ENCODE results near the gene MGME1.

Gene MGME1

DNA sequence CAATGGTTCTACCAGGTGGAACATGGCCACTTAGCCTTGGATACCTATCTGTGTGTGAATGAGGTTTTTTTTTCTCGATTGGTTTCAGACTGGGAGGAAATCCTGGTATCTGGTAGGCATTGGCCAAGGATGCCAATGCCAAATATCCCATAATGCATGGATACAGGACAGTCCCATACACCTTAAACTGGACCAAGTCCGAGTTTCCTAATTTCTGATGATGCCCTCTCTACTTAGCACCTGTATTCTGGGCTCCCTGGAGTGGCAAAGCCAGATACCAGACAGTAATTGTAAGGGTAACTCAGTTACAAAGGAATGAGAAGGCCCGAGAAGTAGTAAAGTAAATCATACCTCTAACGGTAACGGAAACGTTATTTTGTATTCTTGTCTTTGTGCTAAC, 18.1 kb upstream of the MGME1 start:
- Histone ChIP-seq H3K27ac (ENCODE audit: low read length) (no peak overlapping the region), H3K4me3 (ENCODE audit: low read length) (no peak overlapping the region), H3K9me3 (ENCODE audit: control insufficient read depth, insufficient read depth, low read length) (no peaks in the 10 kb centered on the region), H3K36me3 (ENCODE audit: control insufficient read depth, insufficient read depth, low read length) (peaks cover 55% of the 10 kb centered on the region), H3K4me1 (ENCODE audit: control insufficient read depth, insufficient read depth, low read length) (no peaks in the 10 kb centered on the region), H3K27me3 (ENCODE audit: control insufficient read depth, insufficient read depth, low read length) (no peaks in the 10 kb centered on the region)
- no peak for DNase-seq (ENCODE audit: low read depth, low spot score)
- no CpG with 5 or more reads among the region's 6 CpGs for WGBS (ENCODE audit: insufficient coverage, insufficient read length)

DNA sequence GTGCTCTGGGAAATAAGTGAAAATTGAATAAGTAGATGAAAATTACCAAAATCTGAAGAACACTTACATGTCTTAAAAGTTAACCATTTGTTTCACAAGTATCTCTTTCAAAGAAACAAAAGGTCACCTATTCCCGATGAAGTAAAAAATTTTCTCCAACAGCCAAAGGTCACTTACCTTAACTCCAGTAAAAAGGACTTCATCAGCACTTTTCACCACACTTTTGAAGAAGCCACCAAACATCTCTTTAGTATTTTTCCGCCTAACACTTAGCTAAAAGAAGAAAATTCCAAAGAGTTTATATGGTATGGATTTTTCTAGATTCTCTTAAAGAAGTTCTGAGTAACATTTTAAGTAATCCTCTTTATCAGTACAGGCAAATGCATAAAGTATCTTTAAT, 17.5 kb upstream of the MGME1 start:
- Histone ChIP-seq H3K27ac (ENCODE audit: low read length) (no peak overlapping the region), H3K4me1 (ENCODE audit: control insufficient read depth, insufficient read depth, low read length) (no peaks in the 10 kb centered on the region)

DNA sequence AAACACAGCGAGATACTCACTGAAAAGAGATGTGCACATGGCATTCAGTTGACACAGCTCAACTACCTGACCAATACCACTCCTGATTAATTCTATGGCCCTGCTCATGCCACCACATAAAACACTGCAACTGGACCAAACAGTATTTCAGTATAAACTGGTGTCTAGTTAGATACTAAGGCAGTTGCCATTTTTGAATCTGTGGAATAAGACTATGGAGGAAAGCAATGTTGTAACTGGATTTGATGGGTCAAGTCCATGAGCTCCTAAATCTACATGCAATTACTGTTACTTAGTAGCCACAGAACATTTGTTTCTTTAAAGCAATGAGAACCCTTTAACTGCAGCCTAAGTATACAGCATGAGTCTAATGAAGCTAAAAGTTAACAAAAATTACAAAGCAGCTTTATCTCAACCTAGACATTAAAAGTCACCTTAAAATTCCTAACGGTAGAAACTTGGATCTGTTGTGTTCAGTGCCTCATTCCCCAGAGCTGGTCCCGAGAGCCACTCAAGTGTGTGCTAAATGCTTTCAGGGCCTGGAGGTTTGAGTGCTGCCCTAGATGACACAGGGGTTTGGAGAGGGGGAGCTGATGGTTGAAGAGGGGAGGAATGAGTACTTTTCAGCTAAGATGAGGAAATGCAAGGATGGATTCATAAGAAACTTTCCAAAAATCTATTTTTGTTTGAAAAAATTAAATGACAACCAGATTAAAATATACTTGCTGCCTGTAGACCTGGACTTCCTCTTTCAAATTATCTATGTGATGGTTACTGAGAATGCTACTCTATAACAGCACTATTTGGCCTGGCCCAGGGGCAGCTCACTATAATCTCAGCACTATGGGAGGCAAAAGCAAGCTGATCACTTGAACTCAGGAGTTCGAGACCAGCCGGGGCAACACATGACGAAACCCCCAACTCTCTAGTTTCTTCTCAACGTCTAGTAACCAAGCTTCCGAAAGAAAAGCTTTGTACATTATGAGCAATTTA, 15.8 kb upstream of the MGME1 start:
- no CpG with 5 or more reads among the region's 8 CpGs for WGBS (ENCODE audit: insufficient coverage, insufficient read length)
- Histone ChIP-seq H3K27ac (ENCODE audit: low read length) (no peak overlapping the region), H3K4me3 (ENCODE audit: low read length) (no peak overlapping the region), H3K27me3 (ENCODE audit: control insufficient read depth, insufficient read depth, low read length) (no peaks in the 10 kb centered on the region), H3K4me1 (ENCODE audit: control insufficient read depth, insufficient read depth, low read length) (no peaks in the 10 kb centered on the region), H3K36me3 (ENCODE audit: control insufficient read depth, insufficient read depth, low read length) (peaks cover 45% of the 10 kb centered on the region), H3K9me3 (ENCODE audit: control insufficient read depth, insufficient read depth, low read length) (no peaks in the 10 kb centered on the region)
- no peak for DNase-seq (ENCODE audit: low read depth, low spot score)

More for the DNA sequence above, 17.5 kb upstream of the MGME1 start:
- H3K36me3 ChIP-seq (ENCODE audit: control insufficient read depth, insufficient read depth, low read length): peaks cover 51% of the 10 kb centered on the region
- no peak overlapping the region for H3K4me3 ChIP-seq (ENCODE audit: low read length)
- H3K27me3 ChIP-seq (ENCODE audit: control insufficient read depth, insufficient read depth, low read length): no peaks in the 10 kb centered on the region
- WGBS (ENCODE audit: insufficient coverage, insufficient read length): no CpG with 5 or more reads among the region's 2 CpGs
- no peak for DNase-seq (ENCODE audit: low read depth, low spot score)
- H3K9me3 ChIP-seq (ENCODE audit: control insufficient read depth, insufficient read depth, low read length): no peaks in the 10 kb centered on the region

DNA sequence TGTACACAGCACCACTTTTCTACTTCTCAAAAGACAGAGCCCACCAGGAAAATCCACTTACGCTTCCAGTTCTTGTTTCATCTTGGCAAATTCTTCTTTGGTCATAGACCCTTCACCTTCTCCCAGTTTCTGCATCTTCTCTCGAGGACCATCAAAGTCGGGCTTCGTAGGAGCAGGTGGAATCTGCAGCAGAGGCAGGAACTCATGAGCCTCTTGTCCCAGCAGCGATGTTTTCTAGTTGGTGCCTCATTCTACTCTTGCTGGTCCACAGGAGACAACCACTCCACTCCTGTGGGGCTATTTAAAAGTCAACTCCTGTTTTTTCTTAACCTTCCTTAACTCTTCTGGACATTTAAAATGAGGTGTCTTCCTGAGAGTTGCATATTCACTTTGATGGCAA, 14.9 kb upstream of the MGME1 start:
- H3K4me3 ChIP-seq (ENCODE audit: low read length): no peak overlapping the region
- no peaks in the 10 kb centered on the region for H3K4me1 ChIP-seq (ENCODE audit: control insufficient read depth, insufficient read depth, low read length)
- peaks cover 41% of the 10 kb centered on the region for H3K36me3 ChIP-seq (ENCODE audit: control insufficient read depth, insufficient read depth, low read length)
- DNase-seq (ENCODE audit: low read depth, low spot score): no peak
- WGBS (ENCODE audit: insufficient coverage, insufficient read length): no CpG with 5 or more reads among the region's 5 CpGs
- H3K9me3 ChIP-seq (ENCODE audit: control insufficient read depth, insufficient read depth, low read length): no peaks in the 10 kb centered on the region
- no peaks in the 10 kb centered on the region for H3K27me3 ChIP-seq (ENCODE audit: control insufficient read depth, insufficient read depth, low read length)
- H3K27ac ChIP-seq (ENCODE audit: low read length): no peak overlapping the region

DNA sequence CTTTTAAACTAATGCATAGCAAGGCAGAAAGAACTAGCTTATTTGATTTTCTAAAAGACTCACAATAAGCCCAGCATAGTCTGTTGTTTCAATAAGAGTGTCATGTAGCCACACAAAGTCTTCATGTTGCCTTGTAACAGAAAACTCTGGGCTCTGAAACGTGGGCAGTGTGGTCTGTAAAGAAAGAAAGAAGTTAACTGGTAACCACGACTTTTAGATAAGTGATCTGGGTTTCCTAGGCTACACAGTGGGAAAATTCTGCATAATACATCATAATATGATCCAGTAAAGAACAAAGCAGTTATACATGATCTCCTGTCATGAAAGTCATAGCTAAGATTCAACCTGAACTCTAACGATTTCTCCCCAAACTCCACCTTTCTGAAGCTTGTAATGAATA, 13.5 kb upstream of the MGME1 start:
- no peaks in the 10 kb centered on the region for H3K27me3 ChIP-seq (ENCODE audit: control insufficient read depth, insufficient read depth, low read length)
- H3K4me3 ChIP-seq (ENCODE audit: low read length): no peak overlapping the region
- no CpG with 5 or more reads among the region's 3 CpGs for WGBS (ENCODE audit: insufficient coverage, insufficient read length)
- H3K36me3 ChIP-seq (ENCODE audit: control insufficient read depth, insufficient read depth, low read length): peaks cover 29% of the 10 kb centered on the region
- no peak for DNase-seq (ENCODE audit: low read depth, low spot score)
- no peaks in the 10 kb centered on the region for H3K9me3 ChIP-seq (ENCODE audit: control insufficient read depth, insufficient read depth, low read length)
- H3K4me1 ChIP-seq (ENCODE audit: control insufficient read depth, insufficient read depth, low read length): no peaks in the 10 kb centered on the region
- no peak overlapping the region for H3K27ac ChIP-seq (ENCODE audit: low read length)

- Histone ChIP-seq H3K9me3 (ENCODE audit: control insufficient read depth, insufficient read depth, low read length) (no peaks in the 10 kb centered on the region), H3K27ac (ENCODE audit: low read length) (no peak overlapping the region), H3K4me1 (ENCODE audit: control insufficient read depth, insufficient read depth, low read length) (no peaks in the 10 kb centered on the region), H3K36me3 (ENCODE audit: control insufficient read depth, insufficient read depth, low read length) (peaks cover 24% of the 10 kb centered on the region), H3K27me3 (ENCODE audit: control insufficient read depth, insufficient read depth, low read length) (no peaks in the 10 kb centered on the region), H3K4me3 (ENCODE audit: low read length) (no peak overlapping the region)
- no peak for DNase-seq (ENCODE audit: low read depth, low spot score)
- WGBS (ENCODE audit: insufficient coverage, insufficient read length): no CpG with 5 or more reads among the region's 8 CpGs
These were observed 12.6 kb upstream of the MGME1 start for GRCh38 chr20:17956099-17956685.

GRCh38 chr20:17957505-17958363, 11.1 kb upstream of the MGME1 start:
- Histone ChIP-seq H3K9me3 (ENCODE audit: control insufficient read depth, insufficient read depth, low read length) (no peaks in the 10 kb centered on the region), H3K36me3 (ENCODE audit: control insufficient read depth, insufficient read depth, low read length) (peaks cover 21% of the 10 kb centered on the region), H3K27ac (ENCODE audit: low read length) (no peak overlapping the region), H3K4me3 (ENCODE audit: low read length) (no peak overlapping the region), H3K27me3 (ENCODE audit: control insufficient read depth, insufficient read depth, low read length) (no peaks in the 10 kb centered on the region), H3K4me1 (ENCODE audit: control insufficient read depth, insufficient read depth, low read length) (no peaks in the 10 kb centered on the region)
- DNase-seq (ENCODE audit: low read depth, low spot score): no peak
- WGBS (ENCODE audit: insufficient coverage, insufficient read length): no CpG with 5 or more reads among the region's 5 CpGs

DNA sequence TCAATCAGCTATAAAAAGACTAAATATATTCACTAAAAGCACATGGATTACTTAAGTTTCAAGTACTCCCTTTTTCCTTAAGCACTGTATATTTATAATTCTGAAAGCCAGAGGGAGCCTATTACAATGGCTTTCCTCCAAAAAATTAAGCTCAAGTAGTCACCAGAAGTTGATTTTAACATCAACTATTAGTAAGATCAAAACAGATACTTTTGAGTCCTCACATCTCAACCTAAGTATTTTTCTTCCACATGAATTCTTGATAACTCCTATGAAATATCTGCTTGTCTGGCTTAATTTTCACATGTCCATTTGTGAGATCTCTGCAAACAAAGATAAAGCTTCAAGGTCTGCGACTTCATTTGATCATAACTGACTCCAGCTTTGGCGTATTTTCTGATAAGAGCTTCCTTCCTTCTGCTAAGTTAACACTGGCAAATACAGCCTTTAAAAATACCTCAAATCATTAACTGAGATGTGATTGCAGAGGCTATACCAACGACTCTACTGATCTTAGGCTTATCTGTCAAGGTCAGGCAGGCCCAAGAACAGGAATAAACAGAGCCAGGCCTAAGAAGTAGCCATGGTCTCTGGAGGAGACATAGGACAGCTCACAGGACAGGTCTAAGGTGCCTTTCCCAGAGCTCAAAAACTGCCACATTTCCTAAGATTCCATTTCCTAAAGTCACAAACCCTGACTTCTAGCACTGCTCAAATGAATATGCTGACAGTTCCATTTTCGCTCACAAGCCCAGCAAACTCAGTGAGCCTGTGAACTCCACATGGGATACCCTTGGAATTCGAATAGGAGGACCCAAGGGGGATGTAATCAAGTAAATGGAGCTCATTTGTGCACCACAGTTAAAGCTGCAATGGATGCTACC, 10.2 kb upstream of the MGME1 start:
- DNase-seq (ENCODE audit: low read depth, low spot score): no peak

DNA sequence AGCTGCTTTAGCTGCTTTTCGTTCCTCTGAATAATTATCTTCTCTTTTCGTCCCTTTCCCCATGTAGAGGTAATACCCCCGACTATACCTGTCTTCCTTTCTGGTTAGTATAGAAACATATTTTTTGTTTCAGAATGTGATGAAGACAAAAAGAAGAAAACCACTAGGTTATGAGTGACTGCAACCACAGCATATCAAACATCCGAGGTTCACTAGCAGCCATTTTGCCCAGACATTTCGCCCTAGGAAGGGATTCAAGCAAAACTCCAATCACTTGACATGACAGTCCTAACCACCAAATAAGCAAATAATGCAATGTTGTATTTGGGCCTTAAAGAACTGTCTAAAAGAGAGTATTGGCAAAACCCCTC, 9.6 kb upstream of the MGME1 start:
- no peak overlapping the region for H3K27ac ChIP-seq (ENCODE audit: low read length)
- DNase-seq (ENCODE audit: low read depth, low spot score): no peak
- H3K4me3 ChIP-seq (ENCODE audit: low read length): no peak overlapping the region
- H3K36me3 ChIP-seq (ENCODE audit: control insufficient read depth, insufficient read depth, low read length): peaks cover 10% of the 10 kb centered on the region
- H3K4me1 ChIP-seq (ENCODE audit: control insufficient read depth, insufficient read depth, low read length): no peaks in the 10 kb centered on the region
- no peaks in the 10 kb centered on the region for H3K27me3 ChIP-seq (ENCODE audit: control insufficient read depth, insufficient read depth, low read length)
- WGBS (ENCODE audit: insufficient coverage, insufficient read length): no CpG with 5 or more reads among the region's 5 CpGs
- no peaks in the 10 kb centered on the region for H3K9me3 ChIP-seq (ENCODE audit: control insufficient read depth, insufficient read depth, low read length)

More for the DNA sequence above, 10.2 kb upstream of the MGME1 start:
- peaks cover 14% of the 10 kb centered on the region for H3K36me3 ChIP-seq (ENCODE audit: control insufficient read depth, insufficient read depth, low read length)
- no peaks in the 10 kb centered on the region for H3K4me1 ChIP-seq (ENCODE audit: control insufficient read depth, insufficient read depth, low read length)
- no peak overlapping the region for H3K4me3 ChIP-seq (ENCODE audit: low read length)
- no peaks in the 10 kb centered on the region for H3K9me3 ChIP-seq (ENCODE audit: control insufficient read depth, insufficient read depth, low read length)
- WGBS (ENCODE audit: insufficient coverage, insufficient read length): no CpG with 5 or more reads among the region's 5 CpGs
- H3K27me3 ChIP-seq (ENCODE audit: control insufficient read depth, insufficient read depth, low read length): no peaks in the 10 kb centered on the region
- H3K27ac ChIP-seq (ENCODE audit: low read length): no peak overlapping the region

Measured in iPS DF 6.9 (cell line).